HEK293 (cell line): ENCODE measurements around the gene BRPF1.

Experiments
- CTCF ChIA-PET: fragments of 350-600 bp; formaldehyde crosslinking; extraction: SDS; loops from one replicate; lab custom pipeline; 2021; ENCODE audit warnings: antibody characterized with exemption; lab: Yijun Ruan, JAX
- POLR2A ChIA-PET: fragments of 300-600 bp; formaldehyde crosslinking; extraction: SDS; loops from one replicate; lab custom pipeline; 2020; ENCODE audit warnings: antibody characterized with exemption, inconsistent platforms; lab: Yijun Ruan, JAX
- H3K27ac ChIP-seq: fragments of 200-500 bp; sonication (Bioruptor generic); 2 replicates; pipeline ENCODE4 v1.5.1; 2014; ENCODE audit warnings: low read depth, low read length, control low read depth, inconsistent platforms; ENCODE audit errors: extremely low read depth
- H3K36me3 ChIP-seq, 2 experiments: fragments of 200-500 bp in 1 of 2; sonication (Bioruptor generic) in 1 of 2; 1 replicate in 1 of 2; 2 replicates in 1 of 2; pipeline ENCODE4 v1.5.1; 2014 to 2017; ENCODE audit warnings: inconsistent platforms in 2 of 2, low read length in 2 of 2; ENCODE audit not compliant: control insufficient read depth in 2 of 2, insufficient read depth in 1 of 2
- H3K4me1 ChIP-seq: fragments of 200-500 bp; sonication (Bioruptor generic); 2 replicates; pipeline ENCODE4 v1.5.1; 2014; ENCODE audit warnings: mild to moderate bottlenecking, low read length, inconsistent platforms; ENCODE audit not compliant: control insufficient read depth, insufficient read depth
- H3K4me3 ChIP-seq: 2 replicates; pipeline ENCODE4 v1.5.1; 2011; ENCODE audit warnings: low read depth, mild to moderate bottlenecking, control low read depth, low read length, moderate library complexity
- H3K9me3 ChIP-seq: fragments of 200-500 bp; sonication (Bioruptor generic); 2 replicates; pipeline ENCODE4 v1.5.1; 2014; ENCODE audit warnings: low read depth, low read length, inconsistent platforms; ENCODE audit not compliant: control insufficient read depth, insufficient read depth
- HOXC10 ChIP-seq: sonication (generic); formaldehyde crosslinking; IDR thresholded peaks from 2 replicates; pipeline ENCODE4 v1.8.1; 2023; ENCODE audit warnings: mild to moderate bottlenecking, missing genetic modification reagents
- HOXD13 ChIP-seq: sonication (generic); formaldehyde crosslinking; IDR thresholded peaks from 2 replicates; pipeline ENCODE4 v1.8.0; 2022; ENCODE audit warnings: missing genetic modification reagents, borderline replicate concordance
- PRDM1 ChIP-seq: fragments of 450-650 bp; formaldehyde crosslinking; IDR thresholded peaks from 2 replicates; pipeline ENCODE4; 2016; ENCODE audit warnings: missing biosample characterization, missing genetic modification characterization
- SETDB1 ChIP-seq: IDR thresholded peaks from one replicate; pipeline ENCODE4 v1.6.1; 2017; ENCODE audit warnings: mild to moderate bottlenecking, low read length, moderate library complexity, mixed read lengths; ENCODE audit not compliant: insufficient read length
- SP3 ChIP-seq: fragments of 450-650 bp; formaldehyde crosslinking; IDR thresholded peaks from 2 replicates; pipeline ENCODE4 v1.5.1; 2016; ENCODE audit warnings: missing biosample characterization, missing genetic modification characterization
- ZNF114 ChIP-seq: fragments of 450-650 bp; formaldehyde crosslinking; IDR thresholded peaks from 2 replicates; pipeline ENCODE4 v1.5.0; 2017; ENCODE audit warnings: missing biosample characterization, missing genetic modification characterization
- ZNF175 ChIP-seq: fragments of 450-650 bp; formaldehyde crosslinking; IDR thresholded peaks from 2 replicates; pipeline ENCODE4 v1.5.1; 2016; ENCODE audit warnings: missing biosample characterization, missing genetic modification characterization
- ZNF416 ChIP-seq: fragments of 450-650 bp; formaldehyde crosslinking; IDR thresholded peaks from 2 replicates; pipeline ENCODE4 v1.5.1; 2016; ENCODE audit warnings: missing biosample characterization, missing genetic modification characterization
- ZNF48 ChIP-seq: fragments of 450-650 bp; formaldehyde crosslinking; IDR thresholded peaks from 2 replicates; pipeline ENCODE4 v1.5.1; 2016; ENCODE audit warnings: missing biosample characterization, missing genetic modification characterization
- ZNF544 ChIP-seq: fragments of 450-650 bp; formaldehyde crosslinking; IDR thresholded peaks from 2 replicates; pipeline ENCODE4 v1.5.0; 2017; ENCODE audit warnings: missing biosample characterization, missing genetic modification characterization
- ZNF621 ChIP-seq: fragments of 450-650 bp; formaldehyde crosslinking; IDR thresholded peaks from 2 replicates; pipeline ENCODE4 v1.5.1; 2017; ENCODE audit warnings: missing biosample characterization, missing genetic modification characterization
- ZNF747 ChIP-seq: fragments of 450-650 bp; formaldehyde crosslinking; IDR thresholded peaks from 2 replicates; pipeline ENCODE4 v1.5.1; 2016; ENCODE audit warnings: missing biosample characterization, missing genetic modification characterization
- ZNF76 ChIP-seq: fragments of 450-650 bp; formaldehyde crosslinking; IDR thresholded peaks from 2 replicates; pipeline ENCODE4; 2016; ENCODE audit warnings: low read depth, missing biosample characterization, missing genetic modification characterization, borderline replicate concordance
- ZNF843 ChIP-seq: fragments of 450-650 bp; formaldehyde crosslinking; IDR thresholded peaks from 2 replicates; pipeline ENCODE4 v1.5.1; 2016; ENCODE audit warnings: missing biosample characterization, missing genetic modification characterization
- TF ChIP-seq, protein P1 (sequence below): fragments of 450-650 bp; formaldehyde crosslinking; IDR thresholded peaks from 2 replicates; pipeline ENCODE4 v1.5.1; 2017; ENCODE audit warnings: missing biosample characterization, missing genetic modification characterization
- TF ChIP-seq, protein P2 (sequence below): IDR thresholded peaks from 2 replicates; pipeline ENCODE4 v1.6.1; 2011; ENCODE audit warnings: mild to moderate bottlenecking, low read depth, low read length, borderline replicate concordance
- TF ChIP-seq, protein P3 (sequence below): fragments of 450-650 bp; formaldehyde crosslinking; IDR thresholded peaks from 2 replicates; pipeline ENCODE4 v1.5.1; 2016; ENCODE audit warnings: missing biosample characterization, missing genetic modification characterization
- TF ChIP-seq, protein P4 (sequence below): fragments of 450-650 bp; formaldehyde crosslinking; IDR thresholded peaks from 2 replicates; pipeline ENCODE4 v1.5.1; 2016; ENCODE audit warnings: missing biosample characterization, missing genetic modification characterization
- TF ChIP-seq, protein P5 (sequence below): fragments of 450-650 bp; formaldehyde crosslinking; IDR thresholded peaks from 2 replicates; pipeline ENCODE4 v1.5.1; 2016; ENCODE audit warnings: missing biosample characterization, missing genetic modification characterization
- TF ChIP-seq, protein P6 (sequence below): fragments of 450-650 bp; formaldehyde crosslinking; IDR thresholded peaks from 2 replicates; pipeline ENCODE4 v1.5.1; 2016; ENCODE audit warnings: missing biosample characterization, missing genetic modification characterization, borderline replicate concordance
- TF ChIP-seq, protein P7 (sequence below): fragments of 450-650 bp; formaldehyde crosslinking; IDR thresholded peaks from 2 replicates; pipeline ENCODE4 v1.5.1; 2016; ENCODE audit warnings: missing biosample characterization, missing genetic modification characterization

BRPF1 gene

DNA sequence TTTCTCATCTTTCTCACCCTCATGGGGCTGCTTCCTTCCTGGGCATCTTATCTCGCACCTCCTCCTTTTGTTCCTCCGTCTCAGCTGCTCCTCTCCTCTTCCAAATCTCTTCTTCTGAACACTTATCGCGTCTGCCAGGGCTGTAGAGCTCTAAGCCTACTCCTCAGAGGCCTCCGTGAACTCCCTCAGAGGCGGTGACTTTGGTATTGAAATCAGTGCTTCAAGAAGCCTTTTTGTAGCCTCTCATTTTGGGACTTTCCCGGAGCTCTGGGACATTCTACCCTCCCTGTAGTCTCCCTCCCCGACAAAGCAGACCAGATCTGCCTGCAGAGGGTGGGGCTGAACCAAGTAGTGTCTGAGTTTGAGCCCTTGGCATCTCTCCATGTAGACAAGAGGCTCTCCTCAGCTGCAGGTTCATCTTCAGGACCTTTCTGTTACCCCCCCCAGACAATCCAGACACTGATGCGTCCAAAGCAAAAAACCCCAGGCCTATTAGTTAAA, 45.4 kb upstream of the BRPF1 start (continued):
- TF ChIP-seq, protein P1, sequence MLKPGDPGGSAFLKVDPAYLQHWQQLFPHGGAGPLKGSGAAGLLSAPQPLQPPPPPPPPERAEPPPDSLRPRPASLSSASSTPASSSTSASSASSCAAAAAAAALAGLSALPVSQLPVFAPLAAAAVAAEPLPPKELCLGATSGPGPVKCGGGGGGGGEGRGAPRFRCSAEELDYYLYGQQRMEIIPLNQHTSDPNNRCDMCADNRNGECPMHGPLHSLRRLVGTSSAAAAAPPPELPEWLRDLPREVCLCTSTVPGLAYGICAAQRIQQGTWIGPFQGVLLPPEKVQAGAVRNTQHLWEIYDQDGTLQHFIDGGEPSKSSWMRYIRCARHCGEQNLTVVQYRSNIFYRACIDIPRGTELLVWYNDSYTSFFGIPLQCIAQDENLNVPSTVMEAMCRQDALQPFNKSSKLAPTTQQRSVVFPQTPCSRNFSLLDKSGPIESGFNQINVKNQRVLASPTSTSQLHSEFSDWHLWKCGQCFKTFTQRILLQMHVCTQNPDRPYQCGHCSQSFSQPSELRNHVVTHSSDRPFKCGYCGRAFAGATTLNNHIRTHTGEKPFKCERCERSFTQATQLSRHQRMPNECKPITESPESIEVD (tag by site-specific recombination), result no peak
- TF ChIP-seq, protein P2, sequence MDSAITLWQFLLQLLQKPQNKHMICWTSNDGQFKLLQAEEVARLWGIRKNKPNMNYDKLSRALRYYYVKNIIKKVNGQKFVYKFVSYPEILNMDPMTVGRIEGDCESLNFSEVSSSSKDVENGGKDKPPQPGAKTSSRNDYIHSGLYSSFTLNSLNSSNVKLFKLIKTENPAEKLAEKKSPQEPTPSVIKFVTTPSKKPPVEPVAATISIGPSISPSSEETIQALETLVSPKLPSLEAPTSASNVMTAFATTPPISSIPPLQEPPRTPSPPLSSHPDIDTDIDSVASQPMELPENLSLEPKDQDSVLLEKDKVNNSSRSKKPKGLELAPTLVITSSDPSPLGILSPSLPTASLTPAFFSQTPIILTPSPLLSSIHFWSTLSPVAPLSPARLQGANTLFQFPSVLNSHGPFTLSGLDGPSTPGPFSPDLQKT, result no peak
- TF ChIP-seq ZNF175 (tag by site-specific recombination) (no peak), ZNF76 (no peak), SETDB1 (no peak), ZNF747 (tag by site-specific recombination) (no peak), ZNF544 (tag by site-specific recombination) (no peak), ZNF114 (tag by site-specific recombination) (no peak), PRDM1 (no peak)
- TF ChIP-seq, protein P3, sequence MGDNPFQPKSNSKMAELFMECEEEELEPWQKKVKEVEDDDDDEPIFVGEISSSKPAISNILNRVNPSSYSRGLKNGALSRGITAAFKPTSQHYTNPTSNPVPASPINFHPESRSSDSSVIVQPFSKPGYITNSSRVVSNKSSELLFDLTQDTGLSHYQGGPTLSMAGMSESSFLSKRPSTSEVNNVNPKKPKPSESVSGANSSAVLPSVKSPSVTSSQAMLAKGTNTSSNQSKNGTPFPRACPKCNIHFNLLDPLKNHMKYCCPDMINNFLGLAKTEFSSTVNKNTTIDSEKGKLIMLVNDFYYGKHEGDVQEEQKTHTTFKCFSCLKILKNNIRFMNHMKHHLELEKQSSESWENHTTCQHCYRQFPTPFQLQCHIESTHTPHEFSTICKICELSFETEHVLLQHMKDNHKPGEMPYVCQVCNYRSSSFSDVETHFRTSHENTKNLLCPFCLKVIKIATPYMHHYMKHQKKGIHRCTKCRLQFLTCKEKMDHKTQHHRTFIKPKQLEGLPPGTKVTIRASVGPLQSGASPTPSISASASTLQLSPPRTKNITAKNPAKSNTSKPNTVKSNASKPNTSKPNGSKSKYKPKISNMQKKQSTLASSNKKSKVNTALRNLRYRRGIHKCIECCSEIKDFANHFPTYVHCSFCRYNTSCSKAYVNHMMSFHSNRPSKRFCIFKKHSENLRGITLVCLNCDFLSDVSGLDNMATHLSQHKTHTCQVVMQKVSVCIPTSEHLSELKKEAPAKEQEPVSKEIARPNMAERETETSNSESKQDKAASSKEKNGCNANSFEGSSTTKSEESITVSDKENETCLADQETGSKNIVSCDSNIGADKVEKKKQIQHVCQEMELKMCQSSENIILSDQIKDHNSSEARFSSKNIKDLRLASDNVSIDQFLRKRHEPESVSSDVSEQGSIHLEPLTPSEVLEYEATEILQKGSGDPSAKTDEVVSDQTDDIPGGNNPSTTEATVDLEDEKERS (tag by site-specific recombination), result no peak
- TF ChIP-seq, protein P4, sequence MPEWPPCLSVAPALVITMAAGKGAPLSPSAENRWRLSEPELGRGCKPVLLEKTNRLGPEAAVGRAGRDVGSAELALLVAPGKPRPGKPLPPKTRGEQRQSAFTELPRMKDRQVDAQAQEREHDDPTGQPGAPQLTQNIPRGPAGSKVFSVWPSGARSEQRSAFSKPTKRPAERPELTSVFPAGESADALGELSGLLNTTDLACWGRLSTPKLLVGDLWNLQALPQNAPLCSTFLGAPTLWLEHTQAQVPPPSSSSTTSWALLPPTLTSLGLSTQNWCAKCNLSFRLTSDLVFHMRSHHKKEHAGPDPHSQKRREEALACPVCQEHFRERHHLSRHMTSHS (tag by site-specific recombination), result no peak
- TF ChIP-seq, protein P5, sequence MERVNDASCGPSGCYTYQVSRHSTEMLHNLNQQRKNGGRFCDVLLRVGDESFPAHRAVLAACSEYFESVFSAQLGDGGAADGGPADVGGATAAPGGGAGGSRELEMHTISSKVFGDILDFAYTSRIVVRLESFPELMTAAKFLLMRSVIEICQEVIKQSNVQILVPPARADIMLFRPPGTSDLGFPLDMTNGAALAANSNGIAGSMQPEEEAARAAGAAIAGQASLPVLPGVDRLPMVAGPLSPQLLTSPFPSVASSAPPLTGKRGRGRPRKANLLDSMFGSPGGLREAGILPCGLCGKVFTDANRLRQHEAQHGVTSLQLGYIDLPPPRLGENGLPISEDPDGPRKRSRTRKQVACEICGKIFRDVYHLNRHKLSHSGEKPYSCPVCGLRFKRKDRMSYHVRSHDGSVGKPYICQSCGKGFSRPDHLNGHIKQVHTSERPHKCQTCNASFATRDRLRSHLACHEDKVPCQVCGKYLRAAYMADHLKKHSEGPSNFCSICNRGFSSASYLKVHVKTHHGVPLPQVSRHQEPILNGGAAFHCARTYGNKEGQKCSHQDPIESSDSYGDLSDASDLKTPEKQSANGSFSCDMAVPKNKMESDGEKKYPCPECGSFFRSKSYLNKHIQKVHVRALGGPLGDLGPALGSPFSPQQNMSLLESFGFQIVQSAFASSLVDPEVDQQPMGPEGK (tag by site-specific recombination), result no peak
- TF ChIP-seq, all 188 proteins: peak for 0

DNA sequence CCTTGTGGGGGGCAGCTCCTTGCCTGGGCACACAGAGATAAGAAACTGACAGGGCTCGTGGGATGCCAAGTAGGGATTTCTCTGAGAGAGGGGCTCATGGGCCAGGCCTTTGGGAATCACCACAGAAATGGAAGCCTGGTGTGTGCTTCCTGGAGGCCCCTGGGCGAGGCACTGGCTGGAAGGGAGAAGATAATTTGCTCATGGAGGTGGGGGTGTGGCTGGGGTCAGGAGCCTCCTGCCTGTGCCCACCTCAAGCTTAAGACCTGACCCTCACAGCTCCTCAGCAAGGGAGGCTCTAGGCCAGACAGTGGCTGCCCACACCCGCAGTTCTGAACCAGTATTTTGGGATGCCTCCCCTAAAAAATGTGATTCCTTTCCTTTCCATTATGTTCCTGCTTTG, 44.8 kb upstream of the BRPF1 start:
- H3K4me1 ChIP-seq, result no peaks in the 10 kb centered on the region
- no peak overlapping the region for H3K4me3 ChIP-seq
- no peaks in the 10 kb centered on the region for H3K9me3 ChIP-seq
- TF ChIP-seq, protein P6, sequence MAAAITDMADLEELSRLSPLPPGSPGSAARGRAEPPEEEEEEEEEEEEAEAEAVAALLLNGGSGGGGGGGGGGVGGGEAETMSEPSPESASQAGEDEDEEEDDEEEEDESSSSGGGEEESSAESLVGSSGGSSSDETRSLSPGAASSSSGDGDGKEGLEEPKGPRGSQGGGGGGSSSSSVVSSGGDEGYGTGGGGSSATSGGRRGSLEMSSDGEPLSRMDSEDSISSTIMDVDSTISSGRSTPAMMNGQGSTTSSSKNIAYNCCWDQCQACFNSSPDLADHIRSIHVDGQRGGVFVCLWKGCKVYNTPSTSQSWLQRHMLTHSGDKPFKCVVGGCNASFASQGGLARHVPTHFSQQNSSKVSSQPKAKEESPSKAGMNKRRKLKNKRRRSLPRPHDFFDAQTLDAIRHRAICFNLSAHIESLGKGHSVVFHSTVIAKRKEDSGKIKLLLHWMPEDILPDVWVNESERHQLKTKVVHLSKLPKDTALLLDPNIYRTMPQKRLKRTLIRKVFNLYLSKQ, result no peak
- TF ChIP-seq SP3 (no peak), ZNF621 (tag by site-specific recombination) (no peak), ZNF48 (no peak), HOXD13 (CRISPR knock-in tag) (no peak), ZNF843 (tag by site-specific recombination) (no peak), ZNF416 (tag by site-specific recombination) (no peak), HOXC10 (CRISPR knock-in tag) (no peak)
- TF ChIP-seq, protein P7, sequence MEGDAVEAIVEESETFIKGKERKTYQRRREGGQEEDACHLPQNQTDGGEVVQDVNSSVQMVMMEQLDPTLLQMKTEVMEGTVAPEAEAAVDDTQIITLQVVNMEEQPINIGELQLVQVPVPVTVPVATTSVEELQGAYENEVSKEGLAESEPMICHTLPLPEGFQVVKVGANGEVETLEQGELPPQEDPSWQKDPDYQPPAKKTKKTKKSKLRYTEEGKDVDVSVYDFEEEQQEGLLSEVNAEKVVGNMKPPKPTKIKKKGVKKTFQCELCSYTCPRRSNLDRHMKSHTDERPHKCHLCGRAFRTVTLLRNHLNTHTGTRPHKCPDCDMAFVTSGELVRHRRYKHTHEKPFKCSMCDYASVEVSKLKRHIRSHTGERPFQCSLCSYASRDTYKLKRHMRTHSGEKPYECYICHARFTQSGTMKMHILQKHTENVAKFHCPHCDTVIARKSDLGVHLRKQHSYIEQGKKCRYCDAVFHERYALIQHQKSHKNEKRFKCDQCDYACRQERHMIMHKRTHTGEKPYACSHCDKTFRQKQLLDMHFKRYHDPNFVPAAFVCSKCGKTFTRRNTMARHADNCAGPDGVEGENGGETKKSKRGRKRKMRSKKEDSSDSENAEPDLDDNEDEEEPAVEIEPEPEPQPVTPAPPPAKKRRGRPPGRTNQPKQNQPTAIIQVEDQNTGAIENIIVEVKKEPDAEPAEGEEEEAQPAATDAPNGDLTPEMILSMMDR (tag by site-specific recombination), result no peak
- POLR2A ChIA-PET, result no interaction called here
- peaks cover 3 to 94% of the 10 kb centered on the region in 2 experiments; a peak in 2 of 3 replicates for H3K36me3 ChIP-seq
- no peak overlapping the region for H3K27ac ChIP-seq
- CTCF ChIA-PET, result interaction anchor here (0.6 to 0.7 kb wide), 2 partner anchors 10 to 1046 kb away, joined by 3 read pairs; no protein-coding TSS in a partner anchor
